HG03439 (cell line): ENCODE data around the gene EZR.

Source experiments
- ATAC-seq: cut with Tn5 transposase; IDR thresholded peaks from one replicate; pipeline ENCODE4 v1.9.1; 2021; ENCODE audit warnings: mild to moderate bottlenecking, moderate library complexity; ENCODE audit not compliant: unreplicated experiment

The EZR gene

GRCh38 chr6:158780246-158780884, 38.8 kb downstream of the EZR start:
- ATAC-seq = no peak

GRCh38 chr6:158778005-158778527, 41.1 kb downstream of the EZR start:
- no peak for ATAC-seq

- ATAC-seq = no peak
These were observed 41.7 kb downstream of the EZR start for GRCh38 chr6:158777510-158777909.

GRCh38 chr6:158776737-158777136, 42.4 kb downstream of the EZR start:
- no peak for ATAC-seq

- ATAC-seq = no peak
These were observed 43.3 kb downstream of the EZR start for GRCh38 chr6:158775832-158776231.

- ATAC-seq = no peak
These were observed 44.3 kb downstream of the EZR start for GRCh38 chr6:158774717-158775449.

GRCh38 chr6:158773581-158774449, 45.4 kb downstream of the EZR start:
- no peak for ATAC-seq

GRCh38 chr6:158772851-158773371, 46.3 kb downstream of the EZR start:
- ATAC-seq = no peak

- no peak for ATAC-seq
These were observed 47.0 kb downstream of the EZR start for GRCh38 chr6:158772172-158772571.

- no peak for ATAC-seq
These were observed 47.6 kb downstream of the EZR start for GRCh38 chr6:158771399-158772152.

- no peak for ATAC-seq
These were observed 48.4 kb downstream of the EZR start for GRCh38 chr6:158770533-158771330.

- ATAC-seq = no peak
These were observed 49.3 kb downstream of the EZR start for GRCh38 chr6:158769771-158770432.

GRCh38 chr6:158769234-158769770, 49.9 kb downstream of the EZR start:
- no peak for ATAC-seq

- ATAC-seq = no peak
These were observed 50.7 kb downstream of the EZR start for GRCh38 chr6:158768436-158768835.

GRCh38 chr6:158767709-158768108, 51.5 kb downstream of the EZR start:
- no peak for ATAC-seq

GRCh38 chr6:158766621-158767455, 52.3 kb downstream of the EZR start:
- no peak for ATAC-seq

- ATAC-seq = no peak
These were observed 53.6 kb downstream of the EZR start for GRCh38 chr6:158765499-158766068.

GRCh38 chr6:158764926-158765325, 54.2 kb downstream of the EZR start:
- no peak for ATAC-seq
